Measurements from ENCODE around the gene KNOP1.

KNOP1 gene

DNA sequence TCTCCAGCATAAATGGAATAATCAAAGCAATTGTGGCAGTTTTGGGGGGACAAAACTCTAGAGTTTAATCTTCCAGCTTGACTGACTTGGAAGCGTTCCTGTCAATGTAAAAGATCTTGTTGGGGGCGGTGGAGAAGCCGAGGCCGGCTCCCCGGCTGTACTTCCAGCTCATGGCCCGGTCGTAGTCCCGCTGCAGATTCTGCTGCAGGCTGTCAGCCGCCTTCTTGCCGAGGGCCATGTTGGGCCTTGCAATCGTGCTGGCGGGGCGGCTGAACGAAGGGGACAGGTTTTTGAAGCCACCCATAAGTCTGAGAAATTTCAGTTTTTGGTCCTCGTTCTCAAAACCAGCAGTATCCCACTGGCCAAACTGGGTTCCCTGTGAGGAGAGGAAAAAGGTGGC, 11.2 kb downstream of the KNOP1 start:
- no peak for DNase-seq

DNA sequence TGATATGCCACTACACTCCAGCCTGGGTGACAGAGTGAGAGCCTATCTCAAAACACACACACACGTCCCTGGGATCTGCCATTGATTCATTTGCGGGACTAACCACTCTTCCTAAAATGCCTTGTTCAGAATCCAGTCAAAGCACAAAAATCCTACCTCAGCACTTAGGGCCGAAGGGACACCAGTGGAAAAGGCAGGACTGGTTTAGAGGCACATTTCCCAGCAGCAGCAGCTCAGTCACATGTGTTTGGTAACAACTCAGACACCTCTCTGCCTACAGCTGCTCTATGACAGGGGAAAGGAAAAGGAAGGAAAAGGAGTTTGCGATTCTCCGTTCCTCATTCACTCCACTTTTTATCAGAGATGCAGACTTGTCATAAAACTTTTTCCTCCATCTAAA, 12.2 kb downstream of the KNOP1 start:
- DNase-seq, result no peak

DNA sequence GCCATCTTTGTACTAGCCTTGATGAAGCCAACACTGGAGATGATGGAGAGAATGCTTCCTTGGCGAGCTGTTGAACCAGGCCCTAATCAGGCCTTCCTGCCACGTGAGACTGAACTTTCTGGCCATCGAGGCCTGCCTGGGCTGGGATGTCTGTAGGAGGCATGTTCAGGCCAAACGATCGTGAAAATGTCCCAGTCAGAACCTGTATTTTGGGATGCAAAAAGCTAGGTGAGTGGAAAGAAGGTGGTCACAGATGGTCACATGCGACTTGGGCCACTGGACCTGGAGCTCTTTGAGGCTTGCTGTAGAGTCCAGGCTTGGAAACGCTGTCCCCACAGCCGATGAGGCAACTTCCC, 12.9 kb downstream of the KNOP1 start:
- DNase-seq, result no peak

DNA sequence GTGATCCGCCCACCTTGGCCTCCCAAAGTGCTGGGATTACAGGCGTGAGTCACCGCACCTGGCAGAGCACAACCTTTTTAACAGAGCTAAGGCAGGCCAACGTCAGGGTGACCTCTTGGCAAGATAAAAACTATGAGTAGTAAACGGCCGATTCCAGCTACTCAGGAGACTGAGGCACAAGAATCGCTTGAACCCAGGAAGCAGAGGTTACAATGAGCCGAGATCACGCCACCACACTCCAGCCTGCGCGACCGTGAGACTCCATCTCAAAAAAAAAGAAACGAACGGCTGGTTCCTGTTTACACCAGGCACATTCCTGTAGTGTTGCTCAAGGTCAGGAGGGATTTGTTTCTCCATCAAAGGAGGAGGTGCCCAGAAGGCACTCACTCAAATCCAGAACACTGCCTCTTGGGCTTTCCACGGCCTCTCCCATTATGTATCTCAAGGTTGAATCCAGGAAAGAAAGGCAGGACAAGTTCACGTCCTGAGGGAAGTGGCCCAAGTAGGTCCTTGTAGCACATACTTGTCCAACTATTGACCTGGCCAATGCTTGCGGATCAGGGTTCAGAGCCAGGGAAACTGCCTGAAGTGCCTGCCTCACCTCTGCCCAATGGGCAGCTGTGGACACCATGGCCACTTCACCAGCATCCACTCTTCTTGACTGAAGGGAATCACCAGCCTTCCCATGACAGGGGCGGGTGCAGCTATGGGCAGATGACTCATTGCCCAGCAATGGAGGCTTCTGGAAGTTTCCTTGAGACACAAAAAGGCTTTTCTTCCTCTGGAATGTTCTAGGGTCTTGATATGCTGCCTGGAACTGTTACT, 13.5 kb downstream of the KNOP1 start:
- no peak for DNase-seq

DNA sequence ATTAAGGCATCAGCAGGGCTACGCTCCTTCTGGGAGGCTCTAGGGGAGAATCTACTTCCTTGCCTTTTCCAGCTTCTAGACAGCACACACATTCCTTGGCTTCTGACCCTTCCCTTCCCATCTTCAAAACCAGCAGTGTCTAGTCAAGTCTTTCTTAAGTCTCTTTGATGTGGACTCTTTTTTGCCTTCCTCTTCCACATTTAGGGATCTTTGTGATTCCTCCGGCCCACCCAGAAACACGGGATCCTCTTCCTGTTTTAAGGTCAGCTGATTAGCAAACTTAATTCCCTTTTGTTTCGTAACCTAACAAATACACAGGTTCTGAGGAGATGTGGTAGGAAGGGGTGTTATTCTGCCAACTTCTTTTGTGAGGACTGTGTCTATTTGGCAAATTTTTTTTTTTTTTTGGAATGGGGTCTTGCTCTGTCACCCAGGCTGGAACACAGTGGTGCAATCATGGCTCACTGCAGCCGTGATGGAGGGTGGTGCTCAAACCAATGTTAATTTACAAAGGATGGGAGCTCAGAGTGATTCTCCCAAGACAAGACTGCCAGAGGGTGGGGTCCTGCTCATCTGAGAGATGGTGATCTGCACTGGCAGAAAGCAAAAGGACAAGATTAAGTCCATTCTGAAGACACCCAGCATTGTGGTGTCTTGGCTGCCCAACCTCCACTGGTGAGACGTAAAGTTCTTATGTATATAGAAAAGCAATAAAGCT, 14.7 kb downstream of the KNOP1 start:
- DNase-seq, result no peak

DNA sequence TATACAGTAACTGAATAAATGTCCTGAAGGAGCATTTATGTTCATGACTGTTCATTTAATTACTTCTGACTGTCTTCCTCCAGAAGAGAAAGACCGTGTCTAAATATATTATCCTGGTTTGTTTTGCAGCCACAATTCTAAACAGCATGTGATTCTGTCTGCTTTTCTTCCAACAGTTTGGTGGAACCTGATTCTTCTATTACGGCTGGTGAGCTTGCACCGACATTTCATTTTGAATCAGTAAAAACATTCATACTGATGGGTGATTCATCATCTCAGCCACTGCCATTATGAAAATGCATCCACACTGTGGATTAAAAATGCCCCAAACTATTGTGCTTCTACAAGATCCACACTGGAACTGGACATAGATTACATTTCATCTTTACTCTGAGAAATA, 16.9 kb downstream of the KNOP1 start:
- DNase-seq, result no peak

DNA sequence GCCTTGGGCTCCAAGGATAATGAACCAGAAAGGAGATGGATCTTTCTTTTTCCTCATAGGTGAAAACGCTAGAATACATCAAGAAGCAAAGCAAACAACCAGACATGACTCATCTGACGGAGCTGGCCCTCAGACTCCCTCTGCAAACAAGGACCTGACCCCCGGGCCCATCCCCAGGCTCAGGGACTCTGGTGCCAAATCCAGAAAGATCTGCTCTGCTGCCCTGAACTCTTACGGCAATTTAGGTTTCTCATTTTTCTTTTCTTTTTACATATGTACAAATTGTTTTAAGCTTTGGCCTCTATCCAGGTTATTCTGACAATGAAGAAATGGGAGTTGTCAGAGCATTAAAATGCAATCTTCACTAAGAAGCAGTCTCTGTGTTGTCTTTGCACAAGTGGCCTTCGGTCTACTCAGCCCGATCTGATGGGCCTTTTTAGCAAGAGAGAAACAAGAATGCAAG, 17.7 kb downstream of the KNOP1 start:
- no peak for DNase-seq

DNA sequence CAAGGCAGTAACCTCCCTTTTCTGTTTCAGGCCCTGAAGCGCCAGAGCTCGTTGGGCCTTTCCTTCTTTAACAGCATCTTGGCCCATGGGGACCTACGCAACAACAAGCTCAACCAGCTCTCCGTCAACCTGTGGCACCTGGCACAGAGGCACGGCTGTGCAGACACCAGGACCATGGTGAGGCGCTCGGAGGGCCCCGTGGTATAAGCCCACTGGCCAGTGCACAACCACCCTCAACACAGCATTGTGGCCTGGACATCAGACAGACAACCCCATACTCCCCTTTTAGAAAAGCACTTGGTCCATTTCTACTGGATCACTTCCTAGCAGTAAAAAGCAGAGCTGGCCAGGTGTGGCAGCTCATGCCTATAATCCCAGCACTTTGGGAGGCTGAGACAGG, 18.6 kb downstream of the KNOP1 start:
- no peak for DNase-seq

DNA sequence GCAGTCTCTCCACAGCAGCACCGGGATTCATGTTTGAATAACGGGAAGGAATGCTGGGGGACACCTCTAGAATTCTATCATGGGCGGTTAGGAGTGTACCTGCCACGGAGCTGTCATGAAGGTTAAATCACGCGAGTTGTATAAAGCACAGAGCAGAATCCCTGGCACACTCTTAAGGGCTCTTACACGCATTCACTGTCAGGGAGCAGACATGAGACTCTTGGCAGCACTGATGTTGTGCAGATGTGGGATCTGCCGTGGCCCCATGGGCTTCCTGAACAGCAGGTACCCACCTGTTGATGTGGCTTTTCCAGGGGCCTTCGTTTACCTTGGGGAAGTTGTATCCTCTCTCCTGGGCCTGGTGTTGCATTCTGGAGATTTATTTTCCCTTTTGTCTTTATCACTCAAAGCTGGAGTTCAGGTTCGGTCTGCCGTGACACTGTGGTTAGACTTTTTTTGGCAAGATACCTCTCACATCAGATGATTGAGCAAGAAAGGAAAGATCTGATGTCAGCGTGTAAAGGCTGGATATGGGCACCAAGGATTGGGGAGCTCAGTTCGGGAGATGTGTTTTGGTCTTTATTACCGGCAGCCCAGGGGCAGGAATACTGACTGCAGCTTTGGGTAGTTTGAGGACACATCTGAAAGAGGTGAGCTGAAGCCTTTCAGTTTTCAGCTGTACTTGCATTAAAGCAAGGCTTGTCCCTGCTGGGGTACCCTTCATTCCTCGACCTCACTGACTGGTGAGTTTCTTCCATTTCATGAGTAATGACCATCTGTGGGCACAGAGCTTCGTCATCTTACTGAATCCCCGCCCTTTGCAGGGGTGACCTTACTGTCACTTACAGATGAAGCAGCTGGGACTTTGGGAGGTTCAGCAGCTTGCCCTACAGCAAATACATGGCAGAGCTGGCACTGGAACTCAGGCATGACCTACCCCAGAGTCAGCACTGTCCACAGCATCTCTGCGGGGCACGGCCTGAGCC, 19.3 kb downstream of the KNOP1 start:
- no peak for DNase-seq

DNA sequence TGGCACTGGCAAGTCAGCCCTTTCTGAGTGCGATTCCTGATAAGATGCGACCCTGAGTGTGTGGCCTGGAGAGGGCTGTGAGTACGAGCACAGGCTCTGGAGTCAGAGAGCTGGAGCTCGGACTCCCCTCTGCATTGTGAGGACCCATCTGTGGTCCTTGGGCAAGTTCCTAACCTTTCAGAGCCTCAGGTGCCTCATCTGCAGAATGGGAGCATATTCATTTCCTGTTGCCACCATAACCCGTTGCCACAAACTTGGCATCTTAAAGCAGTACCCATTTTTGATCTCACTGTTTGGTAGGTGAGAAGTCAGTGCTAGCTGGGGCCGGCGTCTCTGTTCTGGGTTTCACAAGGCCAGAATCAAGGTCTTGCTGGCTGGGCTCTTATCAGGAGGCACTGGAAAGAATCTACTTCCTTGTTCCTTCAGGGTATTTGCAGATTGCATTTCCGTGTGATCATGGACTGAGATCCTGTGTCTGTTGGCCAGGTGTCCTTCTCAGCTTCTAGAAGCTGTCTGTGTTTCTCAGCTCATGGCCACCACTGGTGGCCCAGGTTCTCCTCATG, 20.2 kb downstream of the KNOP1 start:
- DNase-seq, result no peak

DNA sequence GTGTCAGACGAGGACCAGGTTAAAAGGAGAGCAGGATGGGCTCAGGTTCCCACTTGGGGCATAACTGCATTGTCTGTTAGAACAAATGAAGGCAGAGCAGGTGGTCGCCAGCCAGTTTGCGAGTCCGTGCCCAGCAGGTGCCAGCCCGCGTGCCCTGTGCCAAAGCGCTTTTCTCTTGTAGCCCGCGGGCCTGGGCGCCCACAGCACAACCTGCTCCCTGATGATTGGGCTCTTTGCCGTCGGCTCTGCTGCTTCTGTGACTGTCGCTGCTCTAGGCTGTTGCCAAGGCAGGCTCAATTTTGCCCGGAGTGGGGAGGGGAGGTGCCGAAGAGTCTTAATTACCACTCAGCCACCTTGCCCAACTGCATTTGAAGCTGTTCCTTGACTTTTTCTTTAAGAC, 21.1 kb downstream of the KNOP1 start:
- DNase-seq, result no peak

DNA sequence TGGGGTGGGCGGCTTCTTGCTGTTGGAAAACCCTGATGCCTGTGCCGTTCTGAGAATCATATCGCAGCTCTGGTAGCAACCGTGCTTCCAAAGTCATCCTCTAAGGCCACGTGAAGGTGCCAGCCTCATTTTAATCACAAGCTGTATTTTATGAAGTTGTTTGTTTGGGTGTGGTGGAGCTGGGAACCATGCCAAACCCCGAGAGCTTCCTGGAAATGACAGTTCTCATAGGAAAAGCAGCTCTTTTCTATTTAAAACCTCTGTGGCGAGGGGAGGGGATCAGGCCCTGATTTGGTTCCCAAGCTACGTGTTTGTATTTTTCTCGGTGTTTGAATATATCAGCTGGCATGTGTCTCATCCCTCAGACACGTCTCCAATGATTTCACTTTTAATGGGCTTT, 21.7 kb downstream of the KNOP1 start:
- peak; percentile 33 for DNase-seq

DNA sequence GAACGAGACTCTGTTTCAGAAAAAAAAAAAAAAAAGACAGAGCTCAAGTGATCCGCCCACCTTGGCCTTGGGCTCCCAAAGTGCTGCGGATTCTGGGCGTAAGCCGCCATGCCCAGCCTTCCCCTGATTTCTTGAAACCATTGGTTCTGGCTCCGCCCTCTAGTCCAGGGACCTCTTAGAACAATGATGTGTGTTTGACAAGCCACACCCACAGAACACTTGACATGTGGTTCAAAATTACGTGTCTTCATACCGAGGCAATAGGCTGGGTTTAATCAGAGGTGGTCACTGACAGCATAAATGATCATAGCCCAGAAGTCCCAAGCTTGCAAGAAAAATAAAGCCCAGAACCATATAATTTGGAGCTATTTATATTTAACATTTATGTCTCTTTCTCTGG, 23.0 kb downstream of the KNOP1 start:
- no peak for DNase-seq

DNA sequence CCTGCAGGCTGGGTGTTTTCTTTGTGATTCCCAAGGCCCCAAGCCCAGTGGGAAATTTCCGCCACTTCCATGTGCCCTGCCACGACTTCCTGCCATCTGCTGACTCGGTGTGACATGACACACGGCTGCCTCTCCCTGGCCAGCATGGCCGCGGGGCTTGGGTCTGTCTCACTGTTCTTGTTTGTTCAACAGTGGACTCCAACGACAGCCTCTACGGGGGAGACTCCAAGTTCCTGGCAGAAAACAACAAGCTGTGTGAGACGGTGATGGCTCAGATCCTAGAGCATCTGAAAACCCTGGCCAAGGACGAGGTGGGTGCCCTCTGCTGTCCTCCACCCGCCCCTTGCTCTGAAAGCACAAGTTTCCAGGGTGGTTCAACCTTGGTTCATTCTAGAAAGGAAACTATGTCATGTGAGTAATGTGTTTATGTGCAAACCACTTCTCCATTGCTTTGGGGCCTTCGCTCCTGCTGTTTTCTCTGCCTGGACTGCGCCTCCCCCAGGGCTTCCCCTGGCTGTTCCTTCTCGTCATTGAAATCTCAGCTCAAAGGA, 26.8 kb downstream of the KNOP1 start:
- DNase-seq, result no peak

DNA sequence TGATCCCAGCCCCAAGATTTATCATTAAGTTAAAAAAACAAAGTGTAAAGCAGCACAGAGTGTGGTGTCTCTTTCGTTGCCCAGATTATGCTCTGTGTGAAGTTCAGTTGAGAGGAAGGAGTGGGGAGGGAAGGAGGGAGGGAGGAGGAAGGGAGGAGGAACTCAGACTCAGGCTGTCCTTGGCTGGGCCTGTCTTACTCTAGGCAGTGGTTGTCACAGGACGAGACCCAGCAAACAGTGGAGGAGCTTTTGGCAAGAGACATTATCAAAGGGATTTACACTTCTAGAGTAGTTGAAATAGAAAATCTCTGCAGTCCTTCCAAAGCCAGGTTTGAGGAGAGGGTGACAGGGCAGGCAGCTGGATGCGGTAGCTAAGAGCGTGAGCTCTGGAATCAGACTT, 27.8 kb downstream of the KNOP1 start:
- no peak for DNase-seq

DNA sequence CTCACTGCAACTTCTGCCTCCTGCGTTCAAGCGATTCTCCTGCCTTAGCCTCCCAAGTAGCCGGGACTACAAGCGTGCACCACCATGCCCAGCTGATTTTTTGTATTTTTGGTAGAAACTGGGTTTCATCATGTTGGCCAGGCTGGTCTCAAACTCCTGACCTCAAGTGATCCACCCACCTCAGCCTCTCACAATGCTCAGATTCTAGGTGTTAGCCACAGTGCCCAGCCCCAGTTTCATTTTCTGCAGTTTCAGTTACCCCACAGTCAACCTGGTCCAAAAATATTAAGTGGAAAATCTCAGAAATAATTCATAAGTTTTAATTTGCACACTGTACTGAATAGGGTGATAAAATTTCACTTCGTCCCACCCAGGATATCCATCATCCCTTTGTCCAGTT, 28.7 kb downstream of the KNOP1 start:
- no peak for DNase-seq

DNA sequence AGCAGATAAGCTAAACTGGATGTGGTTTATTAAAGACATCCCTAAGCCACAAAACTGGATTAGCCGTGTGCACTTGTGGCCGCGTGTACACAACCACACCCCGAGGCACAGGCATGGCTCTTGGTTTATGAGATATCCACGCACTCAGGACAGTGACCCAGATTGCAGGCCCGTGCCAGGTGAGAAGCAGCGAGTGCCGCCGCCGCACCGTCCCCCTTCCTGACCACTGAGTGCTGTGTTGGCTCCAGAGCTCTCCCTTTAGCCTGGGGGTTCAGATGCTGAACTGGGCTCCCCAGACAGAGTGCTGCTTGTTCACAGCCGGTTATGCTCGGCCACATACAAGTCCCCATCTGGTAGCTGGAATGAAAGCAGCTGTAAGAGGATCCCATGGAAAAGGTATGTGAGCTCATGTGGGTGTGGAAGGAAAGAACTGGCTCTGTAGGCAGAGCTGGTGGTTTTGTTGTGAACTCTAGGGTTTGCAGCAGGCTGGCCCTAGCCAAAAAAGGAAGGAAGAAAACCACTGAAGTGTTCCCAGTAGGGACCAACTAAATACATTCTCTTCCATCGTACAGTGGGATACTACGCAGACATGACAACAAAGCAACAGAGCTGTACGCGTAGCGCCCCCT, 29.5 kb downstream of the KNOP1 start:
- no peak for DNase-seq

DNA sequence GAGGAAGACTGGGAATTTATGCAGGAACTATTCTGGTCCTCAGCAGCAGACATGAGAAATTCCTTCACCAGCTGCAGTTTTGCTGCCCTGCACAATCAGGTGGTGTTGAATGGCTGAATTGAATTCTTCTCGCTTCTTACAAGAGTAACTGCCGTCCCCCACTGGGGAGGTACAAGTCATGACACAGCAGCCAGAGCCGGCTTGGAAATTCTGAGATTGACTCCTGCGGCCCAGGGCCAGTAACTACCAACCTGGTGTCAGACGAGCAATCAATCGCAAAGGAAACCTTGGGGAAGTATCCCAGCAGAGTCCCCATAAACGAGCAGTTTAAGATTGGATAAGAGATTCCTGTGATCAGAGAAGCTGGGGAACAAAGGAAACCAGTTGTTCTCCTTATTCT, 30.7 kb downstream of the KNOP1 start:
- DNase-seq, result no peak

DNA sequence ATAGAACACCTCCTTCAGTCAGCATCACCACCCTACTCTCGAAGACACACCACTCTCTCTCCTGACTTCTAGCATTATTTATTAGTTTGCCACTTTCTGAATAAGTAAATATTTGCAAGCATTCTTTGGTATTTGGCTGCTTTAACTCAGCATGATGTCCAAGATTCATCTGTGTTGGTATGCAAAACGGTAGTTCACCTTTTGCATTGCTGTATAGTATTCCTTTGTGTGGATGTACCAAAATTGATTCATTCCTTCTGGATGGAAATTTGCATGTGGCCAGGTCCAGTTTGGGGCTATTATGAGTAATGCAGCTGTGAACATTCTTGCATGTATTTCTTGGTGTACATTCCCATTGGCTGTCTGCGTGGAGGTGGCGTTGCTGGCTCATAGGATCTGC, 32.9 kb downstream of the KNOP1 start:
- DNase-seq, result no peak

DNA sequence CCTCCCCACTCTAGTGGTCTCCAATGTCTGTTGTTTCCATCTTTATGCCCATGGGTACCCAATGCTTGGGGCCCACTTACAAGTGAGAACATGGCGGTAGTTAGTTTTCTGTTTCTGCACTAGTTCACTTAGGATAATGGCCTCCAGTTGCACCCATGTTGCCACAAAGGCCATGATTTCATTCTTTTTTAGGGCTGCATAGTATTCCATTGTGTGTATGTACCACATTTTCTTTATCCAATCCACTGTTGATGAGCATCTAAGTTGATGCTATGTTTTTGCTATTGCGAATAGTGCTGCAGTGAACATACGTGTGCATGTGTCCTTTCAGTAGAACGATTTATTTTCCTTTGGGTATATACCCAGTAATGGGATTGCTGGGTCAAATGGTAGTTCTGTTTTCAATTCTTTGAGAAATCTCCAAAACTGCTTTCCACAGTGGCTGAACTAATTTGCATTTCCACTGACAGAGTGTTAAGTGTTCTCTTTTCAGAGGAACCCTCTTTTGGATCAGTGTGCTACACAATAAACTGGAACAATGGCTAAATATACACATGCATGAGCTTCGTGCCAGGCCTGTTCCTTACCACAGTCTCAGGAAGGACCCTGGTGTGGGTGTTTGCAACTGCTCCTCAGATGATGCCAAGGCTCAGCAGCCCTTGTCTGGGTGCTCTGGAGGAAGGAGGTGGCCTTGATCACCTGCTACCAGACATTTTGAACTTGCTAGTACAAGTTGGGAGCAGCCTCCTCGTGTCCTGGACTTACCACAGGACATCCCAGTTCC, 34.4 kb downstream of the KNOP1 start:
- DNase-seq, result no peak

DNA sequence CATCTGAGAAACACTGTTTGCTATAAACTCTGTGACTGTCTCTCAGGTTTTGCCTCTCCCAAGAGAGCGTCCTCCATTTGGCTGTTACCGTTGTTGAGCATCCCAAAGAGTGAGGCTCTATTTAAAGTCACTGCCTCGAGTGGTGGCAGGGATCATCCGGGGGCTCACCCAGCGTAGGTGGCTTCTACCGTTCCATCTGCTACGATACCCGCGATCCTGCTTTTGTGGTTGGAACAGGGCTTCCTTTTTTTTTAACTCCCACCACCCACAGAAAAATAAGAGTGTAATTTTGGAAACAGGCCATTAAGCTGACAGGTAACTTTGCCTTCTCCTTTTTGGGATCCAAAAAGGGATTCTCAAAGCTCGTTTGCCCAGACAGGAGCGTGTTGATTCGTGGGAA, 36.4 kb downstream of the KNOP1 start:
- no peak for DNase-seq
